SK-N-MC (cell line): ENCODE results near the gene MARCHF2.

ENCODE experiments used
- EZH2 ChIP-seq: fragments of 200-600 bp; sonication (generic); IDR thresholded peaks from one replicate; pipeline ENCODE4 v1.6.1; 2017; ENCODE audit warnings: antibody characterized with exemption
- FOXP2 ChIP-seq: optimal IDR thresholded peaks from 2 replicates; pipeline ENCODE3; 2011; ENCODE audit warnings: mild to moderate bottlenecking, moderate library complexity; ENCODE audit not compliant: insufficient read depth; ENCODE audit errors: extremely low read length, control extremely low read depth
- POLR2AphosphoS5 ChIP-seq: IDR thresholded peaks from 2 replicates; pipeline ENCODE4 v1.6.1; 2012; ENCODE audit warnings: mild to moderate bottlenecking, low read depth, low read length, borderline replicate concordance

DNA sequence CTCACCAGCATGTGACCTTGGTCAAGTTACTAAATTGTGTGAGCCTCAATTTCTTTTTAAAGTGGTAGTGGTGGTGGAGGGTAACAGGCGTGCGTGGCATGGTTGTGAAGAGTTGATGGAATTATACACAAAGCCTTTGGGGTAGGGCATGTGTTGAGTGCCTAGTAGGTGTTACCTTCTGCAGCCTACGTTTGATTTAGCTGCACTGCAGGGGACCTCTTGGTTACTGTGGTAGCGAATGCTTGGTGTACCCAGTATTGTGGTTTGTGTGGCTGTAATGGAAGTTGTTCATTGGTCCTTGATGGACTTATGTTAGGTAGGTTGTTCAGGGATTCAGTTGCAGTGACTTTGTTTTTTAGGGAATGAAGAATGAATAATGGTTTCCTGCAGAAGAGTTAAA lies 64.8 kb downstream of the MARCHF2 start:
- TF ChIP-seq EZH2 = no peak
- no peak for TF ChIP-seq POLR2AphosphoS5
- no peak for TF ChIP-seq FOXP2
